Urinary bladder (tissue), 4 donors: Measurements from ENCODE around the gene GLTP. TPM values are rescaled to one million over a fixed set of nuclear protein-coding genes. Genes with fewer than 3 reads are reported as not detected.
"Not testable (repeated sequence)": the region's sequence is repeated elsewhere in the genome, so short reads cannot be mapped to it uniquely, and the experiment has no call there.

Source experiments
- DNase-seq: peaks from one replicate; pipeline ENCODE4 v3.0.0-alpha.2; 2015; ENCODE audit errors: extremely low spot score
- H3K27ac ChIP-seq: one replicate; pipeline ENCODE4 v1.5.1; 2013; ENCODE audit warnings: low read depth, mild to moderate bottlenecking, moderate library complexity
- H3K36me3 ChIP-seq: one replicate; pipeline ENCODE4 v1.6.1; 2013; ENCODE audit warnings: mild to moderate bottlenecking, moderate library complexity; ENCODE audit not compliant: insufficient read depth
- H3K4me1 ChIP-seq: one replicate; pipeline ENCODE4 v1.6.1; 2013; ENCODE audit warnings: mild to moderate bottlenecking, moderate library complexity; ENCODE audit not compliant: insufficient read depth
- H3K4me3 ChIP-seq: one replicate; pipeline ENCODE4 v1.5.1; 2013; ENCODE audit warnings: low read depth, low read length
- WGBS: extraction: QIAGEN DNeasy Blood & Tissue Kit; methylation state at CpG from one replicate; pipeline ENCODE4 v1.1.7; 2013; 5-methylcytosine and 5-hydroxymethylcytosine counted together
- polyA plus RNA-seq: library from polyadenylated mRNA; stranded (reverse); fragments of 200-250 nt; gene quantifications from one replicate; pipeline ENCODE4 v1.2.3, GENCODE V29; 2013
- total RNA-seq: library from RNA; depleted of rRNA; stranded (reverse); fragments of >200 nt; gene quantifications from one replicate; pipeline ENCODE4 v1.2.3, GENCODE V29; 2014
- donor health status: healthy with polysubstance abuse.
- donor health status: healthy.

Gene GLTP
- total and polyA plus RNA-seq, 2 donors = 26.0 to 60.2 TPM

GRCh38 chr12:109861689-109862314 is 18.5 kb downstream of the GLTP start:
- H3K36me3 ChIP-seq = no peaks in the 10 kb centered on the region
- H3K4me3 ChIP-seq = no peak overlapping the region
- no peaks in the 10 kb centered on the region for H3K4me1 ChIP-seq
- WGBS = 76% methylated on average over 17 of the region's 17 CpGs
- no peak for DNase-seq
- H3K27ac ChIP-seq = no peak overlapping the region

GRCh38 chr12:109860977-109861376 is 19.4 kb downstream of the GLTP start:
- WGBS = 95% methylated on average over 5 of the region's 5 CpGs
- Histone ChIP-seq H3K4me1 (no peaks in the 10 kb centered on the region), H3K27ac (no peak overlapping the region), H3K36me3 (no peaks in the 10 kb centered on the region), H3K4me3 (no peak overlapping the region)
- DNase-seq = no peak

GRCh38 chr12:109858764-109859163 is 21.6 kb downstream of the GLTP start:
- DNase-seq = no peak
- no peaks in the 10 kb centered on the region for H3K4me1 ChIP-seq
- no peak overlapping the region for H3K27ac ChIP-seq
- H3K36me3 ChIP-seq = peaks cover 4% of the 10 kb centered on the region
- WGBS = 92% methylated on average over 5 of the region's 5 CpGs
- H3K4me3 ChIP-seq = no peak overlapping the region

GRCh38 chr12:109857715-109858114 is 22.6 kb downstream of the GLTP start:
- H3K36me3 ChIP-seq = peaks cover 4% of the 10 kb centered on the region
- H3K4me1 ChIP-seq = no peaks in the 10 kb centered on the region
- 95% methylated on average over 6 of the region's 6 CpGs for WGBS
- DNase-seq = no peak
- no peak overlapping the region for H3K27ac ChIP-seq
- no peak overlapping the region for H3K4me3 ChIP-seq

GRCh38 chr12:109855377-109855776 is 25.0 kb downstream of the GLTP start:
- DNase-seq = no peak
- WGBS = 92% methylated on average over 14 of the region's 14 CpGs
- H3K4me3 ChIP-seq = no peak overlapping the region
- no peaks in the 10 kb centered on the region for H3K4me1 ChIP-seq
- H3K27ac ChIP-seq = no peak overlapping the region
- peaks cover 4% of the 10 kb centered on the region for H3K36me3 ChIP-seq

GRCh38 chr12:109850518-109850917 is 29.8 kb downstream of the GLTP start:
- H3K36me3 ChIP-seq, H3K27ac ChIP-seq, H3K4me3 ChIP-seq, H3K4me1 ChIP-seq, DNase-seq: not testable (repeated sequence)
- WGBS = 90% methylated on average over 6 of the region's 6 CpGs

- 50% methylated on average over 7 of the region's 7 CpGs for WGBS
- no peak for DNase-seq
- Histone ChIP-seq H3K36me3 (no peaks in the 10 kb centered on the region), H3K4me3 (no peak overlapping the region), H3K27ac (no peak overlapping the region), H3K4me1 (no peaks in the 10 kb centered on the region)
Observed at GRCh38 chr12:109847142-109847735, 33.1 kb downstream of the GLTP start.

- 91% methylated on average over 7 of the region's 7 CpGs for WGBS
- DNase-seq = no peak
- H3K4me1 ChIP-seq = no peaks in the 10 kb centered on the region
- no peaks in the 10 kb centered on the region for H3K36me3 ChIP-seq
- no peak overlapping the region for H3K4me3 ChIP-seq
- H3K27ac ChIP-seq = no peak overlapping the region
Observed at GRCh38 chr12:109845824-109846205, 34.5 kb downstream of the GLTP start.

GRCh38 chr12:109844983-109845823 is 35.1 kb downstream of the GLTP start:
- H3K27ac ChIP-seq = no peak overlapping the region
- no peaks in the 10 kb centered on the region for H3K4me1 ChIP-seq
- no peak for DNase-seq
- H3K36me3 ChIP-seq = no peaks in the 10 kb centered on the region
- WGBS = 12% methylated on average over 30 of the region's 30 CpGs
- no peak overlapping the region for H3K4me3 ChIP-seq

GRCh38 chr12:109844091-109844490 is 36.2 kb downstream of the GLTP start:
- no peak for DNase-seq
- Histone ChIP-seq H3K36me3 (no peaks in the 10 kb centered on the region), H3K4me1 (no peaks in the 10 kb centered on the region), H3K27ac (no peak overlapping the region), H3K4me3 (no peak overlapping the region)
- 83% methylated on average over 5 of the region's 5 CpGs for WGBS

- no peak overlapping the region for H3K4me3 ChIP-seq
- no peaks in the 10 kb centered on the region for H3K4me1 ChIP-seq
- no peak for DNase-seq
- H3K27ac ChIP-seq = no peak overlapping the region
- 78% methylated on average over 5 of the region's 5 CpGs for WGBS
- no peaks in the 10 kb centered on the region for H3K36me3 ChIP-seq
Observed at GRCh38 chr12:109842021-109842420, 38.3 kb downstream of the GLTP start.

GRCh38 chr12:109841356-109841755 is 39.0 kb downstream of the GLTP start:
- no peak for DNase-seq
- no peak overlapping the region for H3K4me3 ChIP-seq
- H3K36me3 ChIP-seq = no peaks in the 10 kb centered on the region
- no peaks in the 10 kb centered on the region for H3K4me1 ChIP-seq
- H3K27ac ChIP-seq = no peak overlapping the region
- 86% methylated on average over 9 of the region's 9 CpGs for WGBS

GRCh38 chr12:109840305-109841074 is 39.9 kb downstream of the GLTP start:
- WGBS = 60% methylated on average over 7 of the region's 7 CpGs
- DNase-seq = no peak
- H3K36me3 ChIP-seq = no peaks in the 10 kb centered on the region
- no peaks in the 10 kb centered on the region for H3K4me1 ChIP-seq
- no peak overlapping the region for H3K27ac ChIP-seq
- no peak overlapping the region for H3K4me3 ChIP-seq
